Skin of body (tissue), 2 donors: ENCODE measurements around the gene KIF2C. TPM values are rescaled to one million over a fixed set of nuclear protein-coding genes. Genes with fewer than 3 reads are reported as not detected.
A peak's percentile ranks its signal among the peaks of the same experiment; 100 is the strongest.
"Not testable (repeated sequence)": the region's sequence is repeated elsewhere in the genome, so short reads cannot be mapped to it uniquely, and the experiment has no call there.

ENCODE experiments used
- DNase-seq: peaks from one replicate; lab custom pipeline; 2025; lab: John Stamatoyannopoulos, UW
- total RNA-seq: library from RNA; depleted of rRNA; stranded (reverse); fragments of >200 nt; gene quantifications from one replicate; pipeline ENCODE4 v1.2.3, GENCODE V29; 2014

KIF2C gene
- total RNA-seq, result 10.1 TPM

- peak; percentile 97 for DNase-seq
Measured at GRCh38 chr1:44739307-44740178, at the start of gene KIF2C. TSS of gene KIF2C (plus strand) at chr1:44739837. CDS start at chr1:44739933, 96 bp downstream.

- DNase-seq, result no peak
Measured at GRCh38 chr1:44693159-44693558, 46.5 kb upstream of the KIF2C start.

- no peak for DNase-seq
Measured at GRCh38 chr1:44693900-44694299, 45.7 kb upstream of the KIF2C start.

GRCh38 chr1:44694863-44695478 lies 44.7 kb upstream of the KIF2C start:
- no peak for DNase-seq

GRCh38 chr1:44695671-44696070 lies 44.0 kb upstream of the KIF2C start:
- DNase-seq, result no peak

- no peak for DNase-seq
Measured at GRCh38 chr1:44696101-44696500, 43.5 kb upstream of the KIF2C start.

- DNase-seq, result no peak
Measured at GRCh38 chr1:44696789-44697345, 42.8 kb upstream of the KIF2C start.

- DNase-seq, result no peak
Measured at GRCh38 chr1:44698138-44698537, 41.5 kb upstream of the KIF2C start.

GRCh38 chr1:44699375-44699774 lies 40.3 kb upstream of the KIF2C start:
- not testable (repeated sequence) for DNase-seq

GRCh38 chr1:44700573-44700972 lies 39.1 kb upstream of the KIF2C start:
- DNase-seq, result no peak

GRCh38 chr1:44701141-44701573 lies 38.5 kb upstream of the KIF2C start:
- no peak for DNase-seq

GRCh38 chr1:44705470-44705869 lies 34.2 kb upstream of the KIF2C start:
- DNase-seq, result no peak

- DNase-seq, result no peak
Measured at GRCh38 chr1:44705938-44706337, 33.7 kb upstream of the KIF2C start.

- DNase-seq, result no peak
Measured at GRCh38 chr1:44707112-44707881, 32.3 kb upstream of the KIF2C start.

GRCh38 chr1:44707959-44708831 lies 31.4 kb upstream of the KIF2C start:
- peak; percentile 3 for DNase-seq

- no peak for DNase-seq
Measured at GRCh38 chr1:44713321-44713781, 26.3 kb upstream of the KIF2C start.

GRCh38 chr1:44714532-44714931 lies 25.1 kb upstream of the KIF2C start:
- no peak for DNase-seq

- peak; percentile 64 for DNase-seq
Measured at GRCh38 chr1:44714944-44715571, 24.6 kb upstream of the KIF2C start.

- no peak for DNase-seq
Measured at GRCh38 chr1:44717156-44717555, 22.5 kb upstream of the KIF2C start.

GRCh38 chr1:44717653-44718052 lies 22.0 kb upstream of the KIF2C start:
- DNase-seq, result no peak
